H9 (cell line): ENCODE data around the gene EFNB2. TPM values are rescaled to one million over a fixed set of nuclear protein-coding genes. Genes with fewer than 3 reads are reported as not detected.

Experiments used
- DNase-seq: peaks from one replicate; pipeline ENCODE4 v3.0.0-alpha.2; 2017
- H2AFZ ChIP-seq: one replicate; pipeline ENCODE4 v1.6.1; 2013; ENCODE audit warnings: mild to moderate bottlenecking, low read length, control low read depth, moderate library complexity
- H2AK5ac ChIP-seq: 2 replicates; pipeline ENCODE4 v1.6.1; 2013; ENCODE audit warnings: low read length, control low read depth, mixed read lengths; ENCODE audit not compliant: insufficient read length
- H2BK120ac ChIP-seq: one replicate; pipeline ENCODE4 v1.6.1; 2013; ENCODE audit warnings: low read depth, mild to moderate bottlenecking, low read length, control low read depth, inconsistent platforms; ENCODE audit not compliant: poor library complexity, severe bottlenecking
- H2BK12ac ChIP-seq: 2 replicates; pipeline ENCODE4 v1.6.1; 2013; ENCODE audit warnings: low read length, control low read depth, mixed read lengths, low read depth; ENCODE audit not compliant: insufficient read length
- H2BK15ac ChIP-seq: 2 replicates; pipeline ENCODE4 v1.6.1; 2013; ENCODE audit warnings: low read depth, low read length, control low read depth
- H2BK20ac ChIP-seq: one replicate; pipeline ENCODE4 v1.6.1; 2013; ENCODE audit warnings: low read depth, mild to moderate bottlenecking, low read length, control low read depth, inconsistent platforms; ENCODE audit not compliant: poor library complexity, severe bottlenecking
- H2BK5ac ChIP-seq: 2 replicates; pipeline ENCODE4 v1.6.1; 2013; ENCODE audit warnings: low read length, control low read depth, mixed read lengths; ENCODE audit not compliant: insufficient read length
- H3K14ac ChIP-seq: 2 replicates; pipeline ENCODE4 v1.6.1; 2013; ENCODE audit warnings: low read length, control low read depth; ENCODE audit not compliant: insufficient read depth
- H3K18ac ChIP-seq: 2 replicates; pipeline ENCODE4 v1.6.1; 2013; ENCODE audit warnings: low read depth, mild to moderate bottlenecking, mixed read lengths, low read length, control low read depth; ENCODE audit not compliant: insufficient read length
- H3K23ac ChIP-seq: 2 replicates; pipeline ENCODE4 v1.6.1; 2013; ENCODE audit warnings: low read length, control low read depth, mixed read lengths, low read depth; ENCODE audit not compliant: insufficient read length
- H3K23me2 ChIP-seq: 2 replicates; pipeline ENCODE4 v1.6.1; 2013; ENCODE audit warnings: low read depth, mild to moderate bottlenecking, mixed read lengths, low read length, control low read depth; ENCODE audit not compliant: insufficient read length, poor library complexity, severe bottlenecking
- H3K27ac ChIP-seq: 2 replicates; pipeline ENCODE4 v1.5.1; 2013; ENCODE audit warnings: low read length, control low read depth, mixed read lengths, low read depth; ENCODE audit not compliant: insufficient read length
- H3K27me3 ChIP-seq: 2 replicates; pipeline ENCODE4 v1.6.1; 2013; ENCODE audit warnings: low read length, control low read depth, inconsistent platforms; ENCODE audit not compliant: insufficient read depth
- H3K4ac ChIP-seq: 2 replicates; pipeline ENCODE4 v1.6.1; 2013; ENCODE audit warnings: low read depth, mild to moderate bottlenecking, control low read depth, inconsistent platforms, low read length, moderate library complexity
- H3K4me1 ChIP-seq: 2 replicates; pipeline ENCODE4 v1.6.1; 2013; ENCODE audit warnings: low read length, control low read depth, inconsistent platforms; ENCODE audit not compliant: insufficient read depth
- H3K4me2 ChIP-seq: 2 replicates; pipeline ENCODE4 v1.6.1; 2013; ENCODE audit warnings: low read length, control low read depth, mixed read lengths; ENCODE audit not compliant: insufficient read length, insufficient read depth
- H3K56ac ChIP-seq: 2 replicates; pipeline ENCODE4 v1.6.1; 2013; ENCODE audit warnings: low read depth, mild to moderate bottlenecking, mixed read lengths, low read length, control low read depth; ENCODE audit not compliant: insufficient read length
- H3K79me1 ChIP-seq: 2 replicates; pipeline ENCODE4 v1.6.1; 2013; ENCODE audit warnings: low read depth, mild to moderate bottlenecking, moderate library complexity, low read length, control low read depth, inconsistent platforms; ENCODE audit not compliant: insufficient read depth, poor library complexity, severe bottlenecking
- H3K79me2 ChIP-seq: 2 replicates; pipeline ENCODE4 v1.6.1; 2013; ENCODE audit warnings: low read length, control low read depth, inconsistent platforms; ENCODE audit not compliant: insufficient read depth
- H3K9ac ChIP-seq: 2 replicates; pipeline ENCODE4 v1.6.1; 2013; ENCODE audit warnings: low read length, control low read depth, mixed read lengths; ENCODE audit not compliant: insufficient read length; ENCODE audit errors: extremely low read depth
- H3K9me3 ChIP-seq: one replicate; pipeline ENCODE4 v1.6.1; 2013; ENCODE audit warnings: low read depth, low read length, inconsistent platforms; ENCODE audit not compliant: control insufficient read depth
- H3T11ph ChIP-seq: one replicate; pipeline ENCODE4 v1.6.1; 2013; ENCODE audit warnings: mild to moderate bottlenecking, low read length, control low read depth, inconsistent platforms
- H4K20me1 ChIP-seq: one replicate; pipeline ENCODE4 v1.6.1; 2013; ENCODE audit not compliant: control insufficient read depth, insufficient read length, insufficient read depth
- H4K5ac ChIP-seq: 2 replicates; pipeline ENCODE4 v1.6.1; 2013; ENCODE audit warnings: low read depth, mild to moderate bottlenecking, mixed read lengths, low read length, control low read depth; ENCODE audit not compliant: insufficient read length
- H4K8ac ChIP-seq: replicated peaks from 2 replicates; pipeline ENCODE4 v1.6.1; 2013; ENCODE audit warnings: low read length, control low read depth, mixed read lengths, low read depth; ENCODE audit not compliant: insufficient read length
- H4K91ac ChIP-seq: 2 replicates; pipeline ENCODE4 v1.6.1; 2013; ENCODE audit warnings: low read depth, mild to moderate bottlenecking, moderate library complexity, mixed read lengths, low read length, control low read depth; ENCODE audit not compliant: insufficient read length
- H3K27ac Mint-ChIP-seq, 3 experiments: 2 replicates in 2 of 3; 3 replicates in 1 of 3; pipeline ENCODE4 v1.8.0; 2020 to 2021; ENCODE audit warnings: mixed read lengths in 3 of 3, mild to moderate bottlenecking in 1 of 3, moderate library complexity in 1 of 3
- H3K27me3 Mint-ChIP-seq: 2 replicates; pipeline ENCODE4 v1.8.0; 2021; ENCODE audit warnings: low read depth, mild to moderate bottlenecking, moderate library complexity, mixed read lengths
- H3K36me3 Mint-ChIP-seq, 3 experiments: 2 replicates in 2 of 3; 3 replicates in 1 of 3; pipeline ENCODE4 v1.8.0; 2020 to 2021; ENCODE audit warnings: low read depth in 3 of 3, mixed read lengths in 3 of 3; ENCODE audit not compliant: insufficient read depth in 1 of 3
- H3K4me1 Mint-ChIP-seq, 2 experiments: 2 replicates each; pipeline ENCODE4 v1.8.0; 2020; ENCODE audit warnings: mixed read lengths in 2 of 2
- H3K4me3 Mint-ChIP-seq, 2 experiments: 2 replicates in 1 of 2; 3 replicates in 1 of 2; pipeline ENCODE4 v1.8.0; 2020 to 2021; ENCODE audit warnings: mild to moderate bottlenecking in 2 of 2, mixed read lengths in 2 of 2, moderate library complexity in 1 of 2
- H3K9me3 Mint-ChIP-seq, 2 experiments: 2 replicates in 1 of 2; 3 replicates in 1 of 2; pipeline ENCODE4 v1.8.0; 2020; ENCODE audit warnings: mild to moderate bottlenecking in 2 of 2, mixed read lengths in 2 of 2, moderate library complexity in 1 of 2
- CTCF ChIP-seq: fragments of 200-600 bp; sonication (generic); conservative IDR thresholded peaks from 3 replicates; pipeline ENCODE4 v1.8.0; 2021; ENCODE audit warnings: antibody characterized with exemption, mild to moderate bottlenecking
- WGBS: extraction: QIAGEN DNeasy Blood & Tissue Kit; methylation state at CpG from one replicate; pipeline ENCODE4 v1.1.7; 2013; ENCODE audit warnings: missing lambda C conversion rate, low lambda C conversion rate, mixed read lengths; ENCODE audit not compliant: insufficient read length; ENCODE audit errors: extremely low coverage; 5-methylcytosine and 5-hydroxymethylcytosine counted together
- total RNA-seq: library from RNA; stranded (reverse); gene quantifications from 2 replicates; pipeline ENCODE4 v1.2.1, GENCODE V29; 2021

Gene EFNB2
- total RNA-seq, 1 experiment from 2014 or later, result 12.7 TPM

DNA sequence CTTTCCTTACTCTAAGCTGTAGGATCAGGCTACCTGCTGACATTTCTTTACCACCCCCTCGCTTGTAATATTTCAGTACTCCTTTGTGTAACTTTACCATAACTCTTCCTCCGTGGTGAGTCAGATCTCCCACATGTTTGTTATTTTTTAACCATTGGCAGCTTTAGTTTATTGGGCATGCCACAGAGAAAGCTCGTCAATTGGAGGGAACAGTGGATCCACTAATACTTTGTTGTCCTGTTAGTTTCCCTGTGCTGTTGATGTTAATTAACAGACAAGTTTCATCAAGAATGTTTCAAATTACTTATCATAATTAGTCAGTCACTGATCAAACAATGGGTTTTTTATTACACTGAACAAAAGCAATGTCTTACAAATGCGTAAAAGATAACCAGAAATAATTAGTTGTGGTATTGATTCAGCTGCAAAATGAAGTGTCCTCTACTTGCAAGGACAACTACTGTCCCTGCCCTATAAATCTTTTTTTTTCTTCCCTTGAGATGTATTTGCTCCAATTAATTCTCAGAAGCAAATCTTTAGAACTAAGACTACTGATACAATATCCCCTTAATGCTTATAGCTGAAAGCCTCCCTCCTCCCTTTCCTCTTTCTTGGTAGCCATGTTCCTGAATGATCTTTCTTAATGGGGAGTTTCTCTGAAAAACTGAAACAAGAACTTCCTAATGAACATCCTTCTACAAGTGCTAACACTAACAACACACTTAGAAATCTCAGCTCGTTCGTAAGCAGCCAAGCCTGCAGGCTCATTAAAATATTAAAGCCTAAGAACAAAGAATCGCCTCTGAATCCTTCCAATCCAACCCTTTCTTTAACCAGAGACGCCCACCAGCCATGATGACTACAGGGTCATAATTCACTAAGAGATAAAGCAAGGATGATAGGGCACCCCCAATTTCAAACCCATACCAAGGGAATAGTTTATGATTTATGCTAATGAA lies 22.2 kb downstream of the EFNB2 start:
- H3K27me3 Mint-ChIP-seq, result peaks cover 2% of the 10 kb centered on the region; the same call in 1 of the 2 replicates
- H3K23me2 ChIP-seq, result no peaks in the 10 kb centered on the region
- no peak overlapping the region for H3K18ac ChIP-seq
- no peak overlapping the region for H4K91ac ChIP-seq
- no peaks in the 10 kb centered on the region for H3K9me3 ChIP-seq
- peak overlapping the region in 1 of 2 experiments; percentile 30; a peak in 1 of 5 replicates for H3K4me3 Mint-ChIP-seq
- H3K14ac ChIP-seq, result no peak overlapping the region
- H3K4me2 ChIP-seq, result no peak overlapping the region
- H4K5ac ChIP-seq, result no peak overlapping the region
- H3K4me1 Mint-ChIP-seq, result peaks cover 48 to 52% of the 10 kb centered on the region in 2 experiments
- no CpG with 5 or more reads among the region's 8 CpGs for WGBS
- no peak overlapping the region for H4K8ac ChIP-seq
- no peak overlapping the region for H2BK5ac ChIP-seq
- H3K36me3 Mint-ChIP-seq, result peaks cover 8 to 13% (median 11%) of the 10 kb centered on the region in 3 experiments; a peak in 6 of 7 replicates
- H3K9ac ChIP-seq, result no peak overlapping the region
- no peak overlapping the region for H2AFZ ChIP-seq
- H3T11ph ChIP-seq, result no peak overlapping the region
- no peak for TF ChIP-seq CTCF
- H2BK20ac ChIP-seq, result no peak overlapping the region
- peak overlapping the region; percentile 5 to 85 (median 84); a peak in 5 of 7 replicates for H3K27ac Mint-ChIP-seq
- no peaks in the 10 kb centered on the region for H3K27me3 ChIP-seq
- H4K20me1 ChIP-seq, result no peaks in the 10 kb centered on the region
- H3K56ac ChIP-seq, result no peak overlapping the region
- no peaks in the 10 kb centered on the region for H3K79me1 ChIP-seq
- H3K4me1 ChIP-seq, result peaks cover 2% of the 10 kb centered on the region; the same call in 1 of the 2 replicates
- H3K23ac ChIP-seq, result no peak overlapping the region
- H3K79me2 ChIP-seq, result no peaks in the 10 kb centered on the region; the same call in 1 of the 2 replicates
- H3K27ac ChIP-seq, result no peak overlapping the region
- H2BK120ac ChIP-seq, result no peak overlapping the region
- H2BK12ac ChIP-seq, result no peak overlapping the region
- H2AK5ac ChIP-seq, result no peak overlapping the region
- no peak overlapping the region for H2BK15ac ChIP-seq
- no peak for DNase-seq
- H3K4ac ChIP-seq, result no peak overlapping the region
- H3K9me3 Mint-ChIP-seq, result no peaks in the 10 kb centered on the region
